NCI-H345 treated with DMSO at 0.1 percent for 48 hours (cell line): ENCODE measurements around the gene POLR1E.

Experiments used
- DNase-seq: peaks from one replicate; lab custom pipeline; 2025; ENCODE audit not compliant: unreplicated experiment; lab: John Stamatoyannopoulos, UW

POLR1E gene

GRCh38 chr9:37485389-37486255 is at the start of gene POLR1E:
POLR1E (plus strand) TSS chr9:37485948; CDS start chr9:37486048, 100 bp downstream.
- peak; percentile 95 for DNase-seq

- no peak for DNase-seq
These were observed 49.2 kb upstream of the POLR1E start for GRCh38 chr9:37436540-37436939.

- no peak for DNase-seq
These were observed 48.7 kb upstream of the POLR1E start for GRCh38 chr9:37437010-37437409.

- DNase-seq: no peak
These were observed 48.1 kb upstream of the POLR1E start for GRCh38 chr9:37437621-37438020.

- no peak for DNase-seq
These were observed 47.4 kb upstream of the POLR1E start for GRCh38 chr9:37438359-37438758.

GRCh38 chr9:37441776-37442370 is 43.9 kb upstream of the POLR1E start:
- no peak for DNase-seq

- no peak for DNase-seq
These were observed 43.2 kb upstream of the POLR1E start for GRCh38 chr9:37442556-37442955.

- no peak for DNase-seq
These were observed 42.2 kb upstream of the POLR1E start for GRCh38 chr9:37443566-37443965.

- no peak for DNase-seq
These were observed 40.9 kb upstream of the POLR1E start for GRCh38 chr9:37444890-37445289.

GRCh38 chr9:37445832-37446231 is 39.9 kb upstream of the POLR1E start:
- DNase-seq: no peak

- no peak for DNase-seq
These were observed 39.3 kb upstream of the POLR1E start for GRCh38 chr9:37446401-37446800.

GRCh38 chr9:37447111-37447510 is 38.6 kb upstream of the POLR1E start:
- DNase-seq: no peak

- no peak for DNase-seq
These were observed 35.7 kb upstream of the POLR1E start for GRCh38 chr9:37449862-37450632.

- no peak for DNase-seq
These were observed 34.1 kb upstream of the POLR1E start for GRCh38 chr9:37451628-37452027.

GRCh38 chr9:37452611-37453010 is 33.1 kb upstream of the POLR1E start:
- no peak for DNase-seq

GRCh38 chr9:37453827-37454226 is 31.9 kb upstream of the POLR1E start:
- no peak for DNase-seq

- no peak for DNase-seq
These were observed 31.5 kb upstream of the POLR1E start for GRCh38 chr9:37454238-37454637.

- DNase-seq: no peak
These were observed 29.7 kb upstream of the POLR1E start for GRCh38 chr9:37455884-37456647.

- DNase-seq: no peak
These were observed 28.9 kb upstream of the POLR1E start for GRCh38 chr9:37456817-37457216.

GRCh38 chr9:37464006-37464405 is 21.7 kb upstream of the POLR1E start:
- no peak for DNase-seq
